A549 (cell line): ENCODE data around the gene PROB1.

Source experiments
- CTCF ChIP-seq: fragments of >200 bp; sonication (Bioruptor Twin); formaldehyde crosslinking; IDR thresholded peaks from 3 replicates; pipeline ENCODE4 v1.5.1; 2016
- HOXB5 ChIP-seq: fragments of 250-450 bp; sonication (Bioruptor Pico); IDR thresholded peaks from 2 replicates; pipeline ENCODE4 v1.5.0; 2020; ENCODE audit warnings: mild to moderate bottlenecking, moderate library complexity
- KDM1A ChIP-seq: fragments of 200-600 bp; sonication (generic); IDR thresholded peaks from 2 replicates; pipeline ENCODE4 v1.6.1; 2016; ENCODE audit warnings: low read depth, mild to moderate bottlenecking
- MAZ ChIP-seq: fragments of 150-350 bp; IDR thresholded peaks from 2 replicates; pipeline ENCODE4 v1.6.1; 2014; ENCODE audit warnings: antibody characterized with exemption, low read depth, low read length, borderline replicate concordance
- POLR2A ChIP-seq: IDR thresholded peaks from 2 replicates; pipeline ENCODE4 v1.6.1; 2012; ENCODE audit warnings: mild to moderate bottlenecking, low read length
- TF ChIP-seq, protein P1 (sequence below): fragments of 450-650 bp; IDR thresholded peaks from 2 replicates; pipeline ENCODE4 v1.6.1; 2014; ENCODE audit warnings: antibody characterized with exemption

DNA sequence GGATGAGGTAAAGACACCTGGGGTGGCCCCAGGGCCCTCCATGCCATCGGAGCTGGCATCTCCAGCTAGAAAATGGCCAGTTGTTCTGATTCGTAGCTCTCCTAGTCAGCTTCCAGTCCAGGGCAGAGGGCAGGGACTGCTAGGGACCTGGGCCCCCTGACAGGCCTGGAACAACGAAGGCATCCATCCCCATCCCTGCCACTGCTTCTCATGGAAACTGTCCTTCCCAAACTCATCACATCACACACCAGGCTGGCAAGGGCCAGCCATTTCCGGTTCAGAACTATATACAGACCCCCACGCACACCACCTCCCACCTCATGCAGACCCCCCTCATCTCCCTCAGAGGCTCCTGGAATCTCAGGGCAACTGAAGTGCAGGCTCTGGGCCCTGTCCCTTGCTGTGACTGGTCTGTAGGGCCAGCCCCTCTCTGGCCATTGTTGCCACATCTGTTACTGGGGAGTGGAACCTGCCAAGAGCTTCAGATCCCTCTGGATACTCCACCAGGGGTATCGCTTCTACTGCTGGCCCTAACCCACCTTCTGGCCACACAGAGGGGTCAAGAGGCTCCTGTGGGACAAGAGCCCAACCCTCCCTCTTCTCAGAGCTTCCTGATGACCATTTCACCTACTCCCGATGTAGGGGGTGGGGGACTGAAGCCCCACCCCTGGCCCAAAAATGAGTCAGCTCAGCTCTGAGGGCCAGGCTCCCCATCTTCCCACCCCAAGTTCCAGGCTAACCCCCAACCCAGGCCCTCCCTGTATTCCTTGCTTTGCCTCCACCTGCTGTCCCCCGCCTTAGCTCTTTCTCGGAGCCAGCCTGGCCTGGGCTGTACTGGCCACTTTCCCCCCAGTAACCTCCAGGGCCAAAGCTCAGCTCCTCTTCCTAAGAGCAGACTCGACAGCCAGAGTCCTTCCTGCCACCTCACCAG, 4.0 kb downstream of the PROB1 start:
- TF ChIP-seq, protein P1, sequence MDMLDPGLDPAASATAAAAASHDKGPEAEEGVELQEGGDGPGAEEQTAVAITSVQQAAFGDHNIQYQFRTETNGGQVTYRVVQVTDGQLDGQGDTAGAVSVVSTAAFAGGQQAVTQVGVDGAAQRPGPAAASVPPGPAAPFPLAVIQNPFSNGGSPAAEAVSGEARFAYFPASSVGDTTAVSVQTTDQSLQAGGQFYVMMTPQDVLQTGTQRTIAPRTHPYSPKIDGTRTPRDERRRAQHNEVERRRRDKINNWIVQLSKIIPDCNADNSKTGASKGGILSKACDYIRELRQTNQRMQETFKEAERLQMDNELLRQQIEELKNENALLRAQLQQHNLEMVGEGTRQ, result no peak
- TF ChIP-seq MAZ (no peak), CTCF (no peak), HOXB5 (no peak), KDM1A (no peak), POLR2A (no peak)
